Chondrocyte (in vitro differentiated cells): ENCODE results near the gene GCNA. TPM values are rescaled to one million over a fixed set of nuclear protein-coding genes. Genes with fewer than 3 reads are reported as not detected.

ENCODE experiments used
- total RNA-seq: library from RNA; stranded (reverse); gene quantifications from 3 replicates; pipeline ENCODE4 v1.2.1, GENCODE V29; 2021

Gene GCNA
- total RNA-seq, 1 donor from 2014 or later, result 3.2 TPM

Other genes starting within 250 kb of the GCNA start
- 26.4 to 31.3 TPM (median 27.9 TPM) in 3 replicates for gene TAF1, start 212.1 kb upstream of the GCNA start, total RNA-seq
- 108 to 138 TPM (median 138 TPM) in 3 replicates for gene OGT, start 45.3 kb upstream of the GCNA start, total RNA-seq
- gene CXCR3, start 40.1 kb downstream of the GCNA start, total RNA-seq, result not detected in 3 replicates
- gene CXorf49, start 139.8 kb downstream of the GCNA start, total RNA-seq, result not detected in 3 replicates
- gene CXorf49B, start 184.9 kb downstream of the GCNA start, total RNA-seq, result not detected in 3 replicates